WTC11 (cell line): ENCODE data around the gene CNOT10. TPM values are rescaled to one million over a fixed set of nuclear protein-coding genes. Genes with fewer than 3 reads are reported as not detected.

Source experiments
- AFF4 ChIP-seq: sonication (generic); formaldehyde crosslinking; IDR thresholded peaks from 2 replicates; pipeline ENCODE4 v1.8.1; 2023; ENCODE audit warnings: mild to moderate bottlenecking, missing genetic modification reagents, borderline replicate concordance
- CBFB ChIP-seq: sonication (generic); formaldehyde crosslinking; IDR thresholded peaks from 2 replicates; pipeline ENCODE4 v1.8.1; 2022; ENCODE audit warnings: mild to moderate bottlenecking, low read depth, missing genetic modification reagents
- CDX4 ChIP-seq: fragments of 250-450 bp; sonication (Bioruptor Pico); IDR thresholded peaks from 2 replicates; pipeline ENCODE4 v1.9.0; 2021; ENCODE audit warnings: moderate library complexity, mild to moderate bottlenecking, inconsistent platforms, borderline replicate concordance
- E2F1 ChIP-seq: sonication (generic); formaldehyde crosslinking; IDR thresholded peaks from 2 replicates; pipeline ENCODE4 v1.8.0; 2022; ENCODE audit warnings: mild to moderate bottlenecking, missing genetic modification reagents
- ETV6 ChIP-seq: sonication (generic); formaldehyde crosslinking; IDR thresholded peaks from 2 replicates; pipeline ENCODE4 v1.8.1; 2022; ENCODE audit warnings: mild to moderate bottlenecking, missing genetic modification reagents
- FOXK1 ChIP-seq: sonication (generic); formaldehyde crosslinking; IDR thresholded peaks from 2 replicates; pipeline ENCODE4 v1.8.0; 2022; ENCODE audit warnings: mild to moderate bottlenecking, moderate library complexity, missing genetic modification reagents
- GRHL2 ChIP-seq: fragments of 250-450 bp; sonication (Bioruptor Pico); IDR thresholded peaks from 2 replicates; pipeline ENCODE4 v1.8.0; 2022; ENCODE audit warnings: mild to moderate bottlenecking, moderate library complexity; ENCODE audit not compliant: insufficient replicate concordance, severe bottlenecking
- HMGXB4 ChIP-seq: sonication (generic); formaldehyde crosslinking; IDR thresholded peaks from 2 replicates; pipeline ENCODE4 v1.8.1; 2023; ENCODE audit warnings: mild to moderate bottlenecking, moderate library complexity, missing genetic modification reagents
- IRF1 ChIP-seq: sonication (generic); formaldehyde crosslinking; IDR thresholded peaks from 2 replicates; pipeline ENCODE4 v1.8.0; 2023; ENCODE audit warnings: missing genetic modification reagents
- IRF2 ChIP-seq: sonication (generic); formaldehyde crosslinking; IDR thresholded peaks from 2 replicates; pipeline ENCODE4 v1.8.0; 2022; ENCODE audit warnings: low read depth, missing genetic modification reagents, borderline replicate concordance
- JAZF1 ChIP-seq: fragments of 250-450 bp; sonication (Bioruptor Pico); IDR thresholded peaks from 2 replicates; pipeline ENCODE4 v1.9.0; 2021; ENCODE audit warnings: moderate library complexity, mild to moderate bottlenecking, inconsistent platforms
- MAX ChIP-seq: sonication (generic); formaldehyde crosslinking; IDR thresholded peaks from 2 replicates; pipeline ENCODE4 v1.8.0; 2022; ENCODE audit warnings: mild to moderate bottlenecking, missing genetic modification reagents
- NFE2L1 ChIP-seq: sonication (generic); formaldehyde crosslinking; IDR thresholded peaks from 2 replicates; pipeline ENCODE4 v1.8.1; 2023; ENCODE audit warnings: missing genetic modification reagents
- NFYB ChIP-seq: sonication (generic); formaldehyde crosslinking; conservative IDR thresholded peaks from 2 replicates; pipeline ENCODE4 v1.8.0; 2022; ENCODE audit warnings: low read depth, missing genetic modification reagents
- ZNF219 ChIP-seq: sonication (generic); formaldehyde crosslinking; IDR thresholded peaks from 2 replicates; pipeline ENCODE4 v1.8.0; 2023; ENCODE audit warnings: missing genetic modification reagents, mild to moderate bottlenecking, borderline replicate concordance
- ZNF671 ChIP-seq: fragments of 250-450 bp; sonication (Bioruptor Pico); IDR thresholded peaks from 2 replicates; pipeline ENCODE4 v1.8.0; 2021; ENCODE audit warnings: mild to moderate bottlenecking
- total RNA-seq: library from RNA; stranded (reverse); gene quantifications from 3 replicates; pipeline ENCODE4 v1.2.3, GENCODE V29; 2021
- TF ChIP-seq, protein P1 (sequence below): fragments of 250-450 bp; sonication (Bioruptor Pico); IDR thresholded peaks from 2 replicates; pipeline ENCODE4 v1.9.0; 2021; ENCODE audit warnings: mild to moderate bottlenecking
- TF ChIP-seq, protein P2 (sequence below): sonication (generic); formaldehyde crosslinking; IDR thresholded peaks from 2 replicates; pipeline ENCODE4 v1.8.1; 2022; ENCODE audit warnings: missing genetic modification reagents, borderline replicate concordance
- TF ChIP-seq, protein P3 (sequence below): fragments of 250-450 bp; sonication (Bioruptor Pico); conservative IDR thresholded peaks from 2 replicates; pipeline ENCODE4 v1.9.0; 2021; ENCODE audit warnings: mild to moderate bottlenecking
- TF ChIP-seq, protein P4 (sequence below): sonication (generic); formaldehyde crosslinking; IDR thresholded peaks from 2 replicates; pipeline ENCODE4 v1.8.0; 2022; ENCODE audit warnings: mild to moderate bottlenecking, missing genetic modification reagents

CNOT10 gene
- total RNA-seq, 1 experiment from 2014 or later, result 38.7 TPM

DNA sequence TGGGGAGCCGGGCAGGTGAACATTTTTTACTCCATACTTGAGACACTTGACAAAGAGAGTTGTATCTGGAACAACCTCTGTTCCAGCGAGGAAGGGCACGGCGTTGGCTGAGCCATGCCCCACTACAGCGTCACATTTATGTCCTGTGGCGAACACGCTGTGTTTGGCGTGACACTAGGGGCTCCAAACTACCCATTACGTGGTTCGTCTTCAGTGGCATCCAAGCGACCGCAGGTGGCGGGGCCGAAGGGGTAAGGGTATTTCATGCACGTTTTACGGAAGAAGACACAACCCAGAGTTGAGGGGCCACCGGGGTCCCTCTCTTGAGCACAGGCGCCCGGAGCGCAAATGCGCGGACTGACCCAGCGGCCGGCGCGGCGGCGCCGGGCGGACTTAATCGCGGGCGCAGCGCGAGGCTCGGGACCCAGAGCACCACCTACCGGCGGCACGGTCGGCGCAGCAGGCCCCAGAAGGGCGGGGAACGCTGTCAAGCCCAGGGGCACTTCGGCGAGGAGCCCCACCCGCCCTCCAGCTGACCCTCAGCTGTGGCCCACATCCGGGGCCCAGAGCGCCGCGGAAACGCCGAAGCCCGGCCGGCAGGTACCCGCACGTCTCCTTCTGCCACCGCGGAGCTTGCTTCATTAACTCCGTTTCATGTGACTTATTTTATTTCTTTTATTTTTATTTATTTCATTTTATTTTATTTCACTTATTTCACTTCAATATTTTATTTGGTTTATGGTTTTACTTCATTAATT lies 96.4 kb downstream of the CNOT10 start (continued):
- TF ChIP-seq, protein P1, sequence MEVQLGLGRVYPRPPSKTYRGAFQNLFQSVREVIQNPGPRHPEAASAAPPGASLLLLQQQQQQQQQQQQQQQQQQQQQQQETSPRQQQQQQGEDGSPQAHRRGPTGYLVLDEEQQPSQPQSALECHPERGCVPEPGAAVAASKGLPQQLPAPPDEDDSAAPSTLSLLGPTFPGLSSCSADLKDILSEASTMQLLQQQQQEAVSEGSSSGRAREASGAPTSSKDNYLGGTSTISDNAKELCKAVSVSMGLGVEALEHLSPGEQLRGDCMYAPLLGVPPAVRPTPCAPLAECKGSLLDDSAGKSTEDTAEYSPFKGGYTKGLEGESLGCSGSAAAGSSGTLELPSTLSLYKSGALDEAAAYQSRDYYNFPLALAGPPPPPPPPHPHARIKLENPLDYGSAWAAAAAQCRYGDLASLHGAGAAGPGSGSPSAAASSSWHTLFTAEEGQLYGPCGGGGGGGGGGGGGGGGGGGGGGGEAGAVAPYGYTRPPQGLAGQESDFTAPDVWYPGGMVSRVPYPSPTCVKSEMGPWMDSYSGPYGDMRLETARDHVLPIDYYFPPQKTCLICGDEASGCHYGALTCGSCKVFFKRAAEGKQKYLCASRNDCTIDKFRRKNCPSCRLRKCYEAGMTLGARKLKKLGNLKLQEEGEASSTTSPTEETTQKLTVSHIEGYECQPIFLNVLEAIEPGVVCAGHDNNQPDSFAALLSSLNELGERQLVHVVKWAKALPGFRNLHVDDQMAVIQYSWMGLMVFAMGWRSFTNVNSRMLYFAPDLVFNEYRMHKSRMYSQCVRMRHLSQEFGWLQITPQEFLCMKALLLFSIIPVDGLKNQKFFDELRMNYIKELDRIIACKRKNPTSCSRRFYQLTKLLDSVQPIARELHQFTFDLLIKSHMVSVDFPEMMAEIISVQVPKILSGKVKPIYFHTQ (CRISPR knock-in tag), result peak; percentile 57; the same call in 1 of the 2 replicates
- peak; percentile 27; the same call in 1 of the 2 replicates for TF ChIP-seq ETV6 (CRISPR knock-in tag)
- no peak for TF ChIP-seq CBFB
- no peak for TF ChIP-seq JAZF1 (CRISPR knock-in tag)
- no peak for TF ChIP-seq ZNF219
- TF ChIP-seq, protein P2, sequence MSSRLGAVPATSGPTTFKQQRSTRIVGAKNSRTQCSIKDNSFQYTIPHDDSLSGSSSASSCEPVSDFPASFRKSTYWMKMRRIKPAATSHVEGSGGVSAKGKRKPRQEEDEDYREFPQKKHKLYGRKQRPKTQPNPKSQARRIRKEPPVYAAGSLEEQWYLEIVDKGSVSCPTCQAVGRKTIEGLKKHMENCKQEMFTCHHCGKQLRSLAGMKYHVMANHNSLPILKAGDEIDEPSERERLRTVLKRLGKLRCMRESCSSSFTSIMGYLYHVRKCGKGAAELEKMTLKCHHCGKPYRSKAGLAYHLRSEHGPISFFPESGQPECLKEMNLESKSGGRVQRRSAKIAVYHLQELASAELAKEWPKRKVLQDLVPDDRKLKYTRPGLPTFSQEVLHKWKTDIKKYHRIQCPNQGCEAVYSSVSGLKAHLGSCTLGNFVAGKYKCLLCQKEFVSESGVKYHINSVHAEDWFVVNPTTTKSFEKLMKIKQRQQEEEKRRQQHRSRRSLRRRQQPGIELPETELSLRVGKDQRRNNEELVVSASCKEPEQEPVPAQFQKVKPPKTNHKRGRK (CRISPR knock-in tag), result no peak
- TF ChIP-seq NFYB (CRISPR knock-in tag), result no peak
- TF ChIP-seq IRF2 (CRISPR knock-in tag), result no peak
- peak; percentile 65; the same call in 1 of the 2 replicates for TF ChIP-seq MAX (CRISPR knock-in tag)
- no peak for TF ChIP-seq GRHL2 (CRISPR knock-in tag)
- no peak for TF ChIP-seq IRF1 (CRISPR knock-in tag)
- TF ChIP-seq HMGXB4 (CRISPR knock-in tag), result peak; percentile 81
- 0 out of 2 replicates have a peak, but pooled peaks have one; percentile 60 for TF ChIP-seq NFE2L1 (CRISPR knock-in tag)
- TF ChIP-seq, protein P3, sequence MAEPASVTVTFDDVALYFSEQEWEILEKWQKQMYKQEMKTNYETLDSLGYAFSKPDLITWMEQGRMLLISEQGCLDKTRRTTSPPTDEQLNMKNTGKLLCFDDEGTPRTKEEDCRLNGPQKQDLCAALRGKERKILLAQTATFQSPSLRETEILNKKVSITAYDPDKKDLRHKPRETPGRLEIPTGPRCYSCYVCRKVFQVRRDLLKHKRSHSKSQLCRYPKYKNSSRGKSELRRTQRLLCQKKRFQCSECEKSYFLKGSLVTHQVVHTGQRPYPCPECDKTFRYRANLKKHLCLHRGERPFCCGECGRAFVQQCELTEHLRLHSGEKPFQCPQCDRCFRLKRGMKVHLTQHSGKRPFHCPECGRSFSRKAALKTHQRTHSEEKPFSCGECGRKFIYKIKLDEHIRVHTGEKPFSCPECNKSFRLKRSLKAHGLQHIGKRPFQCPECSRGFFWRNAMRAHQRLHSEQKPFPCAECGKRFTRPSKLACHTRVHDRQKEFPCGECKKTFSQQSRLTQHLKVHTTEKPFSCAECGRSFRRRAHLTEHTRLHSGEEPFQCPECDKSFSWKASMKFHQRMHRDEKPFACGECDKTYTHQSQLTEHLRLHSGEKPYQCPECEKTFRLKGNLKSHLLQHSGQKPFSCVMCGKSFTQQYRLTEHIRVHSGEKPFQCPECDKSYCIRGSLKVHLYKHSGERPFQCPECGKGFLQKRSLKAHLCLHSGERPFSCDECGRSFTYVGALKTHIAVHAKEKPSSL (CRISPR knock-in tag), result no peak
- no peak for TF ChIP-seq E2F1 (CRISPR knock-in tag)
- TF ChIP-seq AFF4 (CRISPR knock-in tag), result no peak
- peak; percentile 61; the same call in 1 of the 2 replicates for TF ChIP-seq FOXK1
- TF ChIP-seq, protein P4, sequence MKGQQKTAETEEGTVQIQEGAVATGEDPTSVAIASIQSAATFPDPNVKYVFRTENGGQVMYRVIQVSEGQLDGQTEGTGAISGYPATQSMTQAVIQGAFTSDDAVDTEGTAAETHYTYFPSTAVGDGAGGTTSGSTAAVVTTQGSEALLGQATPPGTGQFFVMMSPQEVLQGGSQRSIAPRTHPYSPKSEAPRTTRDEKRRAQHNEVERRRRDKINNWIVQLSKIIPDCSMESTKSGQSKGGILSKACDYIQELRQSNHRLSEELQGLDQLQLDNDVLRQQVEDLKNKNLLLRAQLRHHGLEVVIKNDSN (CRISPR knock-in tag), result 0 out of 2 replicates have a peak, but pooled peaks have one; percentile 25
- no peak for TF ChIP-seq CDX4 (CRISPR knock-in tag)
- TF ChIP-seq ZNF671 (CRISPR knock-in tag), result peak; percentile 26; the same call in 1 of the 2 replicates
